Activated CD4-positive, CD25-positive, alpha-beta regulatory T cell treated with anti-CD3 and anti-CD28 coated beads, Interleukin-2, amount 50 U/mL, for 24 hours (primary cell): Measurements from ENCODE around the gene WDR93.

Experiments
- ATAC-seq, 2 donors: fragments of 150-1000 bp; cut with Tn5 transposase; one replicate each; pipeline ENCODE4 v1.10.0; 2021; ENCODE audit warnings: mild to moderate bottlenecking in 1 of 2, moderate library complexity in 1 of 2

WDR93 gene

GRCh38 chr15:89749951-89750559 lies 59.4 kb downstream of the WDR93 start:
- peak; percentile 2 for ATAC-seq

- ATAC-seq = peak; percentile 89 to 90
Measured at GRCh38 chr15:89750560-89751542, 60.2 kb downstream of the WDR93 start, which contains the start of gene MESP1. Gene MESP1 (minus strand): TSS chr15:89751249. CDS start chr15:89751231, 18 bp downstream.

GRCh38 chr15:89751748-89752147 lies 61.1 kb downstream of the WDR93 start:
- no peak for ATAC-seq

GRCh38 chr15:89753855-89754254 lies 63.2 kb downstream of the WDR93 start:
- ATAC-seq = no peak

- ATAC-seq = no peak
Measured at GRCh38 chr15:89754361-89755154, 63.9 kb downstream of the WDR93 start.

GRCh38 chr15:89755701-89756100 lies 65.1 kb downstream of the WDR93 start:
- no peak for ATAC-seq

- no peak for ATAC-seq
Measured at GRCh38 chr15:89756897-89757296, 66.3 kb downstream of the WDR93 start.

GRCh38 chr15:89758283-89758682 lies 67.7 kb downstream of the WDR93 start:
- no peak for ATAC-seq

GRCh38 chr15:89758981-89759380 lies 68.4 kb downstream of the WDR93 start:
- ATAC-seq = no peak

GRCh38 chr15:89759835-89760234 lies 69.2 kb downstream of the WDR93 start:
- ATAC-seq = no peak

GRCh38 chr15:89760303-89761008 lies 69.8 kb downstream of the WDR93 start:
- peak; percentile 56 to 74 for ATAC-seq

GRCh38 chr15:89761009-89761831 lies 70.6 kb downstream of the WDR93 start:
- peak in 1 of 2 donors; percentile 10 for ATAC-seq

- ATAC-seq = no peak
Measured at GRCh38 chr15:89761929-89762328, 71.3 kb downstream of the WDR93 start.

- no peak for ATAC-seq
Measured at GRCh38 chr15:89765694-89766093, 75.1 kb downstream of the WDR93 start.

GRCh38 chr15:89766357-89767311 lies 76.0 kb downstream of the WDR93 start:
- no peak for ATAC-seq

- no peak for ATAC-seq
Measured at GRCh38 chr15:89767411-89767915, 76.9 kb downstream of the WDR93 start.

GRCh38 chr15:89768071-89768500 lies 77.5 kb downstream of the WDR93 start:
- no peak for ATAC-seq

GRCh38 chr15:89769366-89769765 lies 78.8 kb downstream of the WDR93 start:
- no peak for ATAC-seq

- ATAC-seq = no peak
Measured at GRCh38 chr15:89770041-89770440, 79.4 kb downstream of the WDR93 start.
